ENCODE measurements around the gene GPSM1.
A peak's percentile ranks its signal among the peaks of the same experiment; 100 is the strongest.

The GPSM1 gene

GRCh38 chr9:136402067-136402466 is 74.7 kb downstream of the GPSM1 start:
- peaks cover 31% of the 10 kb centered on the region for H3K79me2 ChIP-seq (ENCODE audit: insufficient read depth, low read length)
- H3K9me2 ChIP-seq (replicated peaks; ENCODE audit: low read depth, low read length) = no peaks in the 10 kb centered on the region
- peaks cover 47% of the 10 kb centered on the region for H3K4me1 ChIP-seq (ENCODE audit: insufficient read depth, low read length, poor library complexity, severe bottlenecking)
- peaks cover 5% of the 10 kb centered on the region; the same call in 1 of the 2 replicates for H3K36me3 ChIP-seq (ENCODE audit: insufficient read depth, low read length)
- peaks cover 20% of the 10 kb centered on the region for H4K20me1 ChIP-seq (ENCODE audit: insufficient read depth, low read length, poor library complexity, severe bottlenecking)
- H3K9ac ChIP-seq (ENCODE audit: low read depth, low read length, poor library complexity, severe bottlenecking) = no peak overlapping the region
- H3K9me3 ChIP-seq (ENCODE audit: insufficient read depth, low read depth, low read length) = no peaks in the 10 kb centered on the region
- no peak for TF ChIP-seq CTCF (conservative IDR thresholded peaks at IDR 0.05; ENCODE audit: low read length)
- TF ChIP-seq EZH2phosphoT487 (IDR thresholded peaks at IDR 0.05; ENCODE audit: borderline replicate concordance) = no peak
- no peak overlapping the region for H3K4me2 ChIP-seq (ENCODE audit: low read depth, low read length, poor library complexity, severe bottlenecking)
- H3K4me3 ChIP-seq (ENCODE audit: low read length, poor library complexity, severe bottlenecking) = no peak overlapping the region
- H2AFZ ChIP-seq (ENCODE audit: low read length) = no peak overlapping the region
- H3F3A ChIP-seq (ENCODE audit: low read depth) = 0 out of 2 replicates have a peak, but pooled peaks cover 4% of the 10 kb centered on the region
- H3K27me3 ChIP-seq (ENCODE audit: insufficient read depth, low read length, poor library complexity, severe bottlenecking) = no peaks in the 10 kb centered on the region

- Histone ChIP-seq H3K4me3 (ENCODE audit: low read length, poor library complexity, severe bottlenecking) (peak overlapping the region; percentile 37), H3K9ac (ENCODE audit: low read depth, low read length, poor library complexity, severe bottlenecking) (peak overlapping the region; percentile 46)
These were observed 76.2 kb downstream of the GPSM1 start for GRCh38 chr9:136403538-136403914.

GRCh38 chr9:136403915-136404800 is 76.8 kb downstream of the GPSM1 start:
- Histone ChIP-seq H3K4me3 (ENCODE audit: low read length, poor library complexity, severe bottlenecking) (peak overlapping the region; percentile 37), H3K9me3 (ENCODE audit: insufficient read depth, low read depth, low read length) (no peaks in the 10 kb centered on the region), H3K9ac (ENCODE audit: low read depth, low read length, poor library complexity, severe bottlenecking) (peak overlapping the region; percentile 46), H3K79me2 (ENCODE audit: insufficient read depth, low read length) (peaks cover 31% of the 10 kb centered on the region), H3K4me1 (ENCODE audit: insufficient read depth, low read length, poor library complexity, severe bottlenecking) (peaks cover 41% of the 10 kb centered on the region), H3F3A (ENCODE audit: low read depth) (0 out of 2 replicates have a peak, but pooled peaks cover 4% of the 10 kb centered on the region), H3K9me2 (replicated peaks; ENCODE audit: low read depth, low read length) (no peaks in the 10 kb centered on the region), H2AFZ (ENCODE audit: low read length) (no peak overlapping the region), H3K4me2 (ENCODE audit: low read depth, low read length, poor library complexity, severe bottlenecking) (peak overlapping the region; percentile 74), H3K27me3 (ENCODE audit: insufficient read depth, low read length, poor library complexity, severe bottlenecking) (no peaks in the 10 kb centered on the region), H3K36me3 (ENCODE audit: insufficient read depth, low read length) (peaks cover 6% of the 10 kb centered on the region; the same call in 1 of the 2 replicates), H4K20me1 (ENCODE audit: insufficient read depth, low read length, poor library complexity, severe bottlenecking) (peaks cover 8% of the 10 kb centered on the region)
- TF ChIP-seq CTCF (conservative IDR thresholded peaks at IDR 0.05; ENCODE audit: low read length) (no peak), EZH2phosphoT487 (IDR thresholded peaks at IDR 0.05; ENCODE audit: borderline replicate concordance) (no peak)

More at GRCh38 chr9:136403538-136403914, 76.2 kb downstream of the GPSM1 start:
- Histone ChIP-seq H3K4me2 (ENCODE audit: low read depth, low read length, poor library complexity, severe bottlenecking) (peak overlapping the region; percentile 74), H3F3A (ENCODE audit: low read depth) (0 out of 2 replicates have a peak, but pooled peaks cover 4% of the 10 kb centered on the region), H4K20me1 (ENCODE audit: insufficient read depth, low read length, poor library complexity, severe bottlenecking) (peaks cover 14% of the 10 kb centered on the region), H3K9me3 (ENCODE audit: insufficient read depth, low read depth, low read length) (no peaks in the 10 kb centered on the region), H3K9me2 (replicated peaks; ENCODE audit: low read depth, low read length) (no peaks in the 10 kb centered on the region), H3K27me3 (ENCODE audit: insufficient read depth, low read length, poor library complexity, severe bottlenecking) (no peaks in the 10 kb centered on the region), H3K36me3 (ENCODE audit: insufficient read depth, low read length) (peaks cover 6% of the 10 kb centered on the region; the same call in 1 of the 2 replicates), H3K4me1 (ENCODE audit: insufficient read depth, low read length, poor library complexity, severe bottlenecking) (peaks cover 43% of the 10 kb centered on the region), H3K79me2 (ENCODE audit: insufficient read depth, low read length) (peaks cover 31% of the 10 kb centered on the region), H2AFZ (ENCODE audit: low read length) (no peak overlapping the region)
- TF ChIP-seq CTCF (conservative IDR thresholded peaks at IDR 0.05; ENCODE audit: low read length) (no peak), EZH2phosphoT487 (IDR thresholded peaks at IDR 0.05; ENCODE audit: borderline replicate concordance) (no peak)
